ENCODE results near the gene PNISR.
A peak's percentile ranks its signal among the peaks of the same experiment; 100 is the strongest.
"Not testable (repeated sequence)": the region's sequence is repeated elsewhere in the genome, so short reads cannot be mapped to it uniquely, and the experiment has no call there.

PNISR gene, protein sequence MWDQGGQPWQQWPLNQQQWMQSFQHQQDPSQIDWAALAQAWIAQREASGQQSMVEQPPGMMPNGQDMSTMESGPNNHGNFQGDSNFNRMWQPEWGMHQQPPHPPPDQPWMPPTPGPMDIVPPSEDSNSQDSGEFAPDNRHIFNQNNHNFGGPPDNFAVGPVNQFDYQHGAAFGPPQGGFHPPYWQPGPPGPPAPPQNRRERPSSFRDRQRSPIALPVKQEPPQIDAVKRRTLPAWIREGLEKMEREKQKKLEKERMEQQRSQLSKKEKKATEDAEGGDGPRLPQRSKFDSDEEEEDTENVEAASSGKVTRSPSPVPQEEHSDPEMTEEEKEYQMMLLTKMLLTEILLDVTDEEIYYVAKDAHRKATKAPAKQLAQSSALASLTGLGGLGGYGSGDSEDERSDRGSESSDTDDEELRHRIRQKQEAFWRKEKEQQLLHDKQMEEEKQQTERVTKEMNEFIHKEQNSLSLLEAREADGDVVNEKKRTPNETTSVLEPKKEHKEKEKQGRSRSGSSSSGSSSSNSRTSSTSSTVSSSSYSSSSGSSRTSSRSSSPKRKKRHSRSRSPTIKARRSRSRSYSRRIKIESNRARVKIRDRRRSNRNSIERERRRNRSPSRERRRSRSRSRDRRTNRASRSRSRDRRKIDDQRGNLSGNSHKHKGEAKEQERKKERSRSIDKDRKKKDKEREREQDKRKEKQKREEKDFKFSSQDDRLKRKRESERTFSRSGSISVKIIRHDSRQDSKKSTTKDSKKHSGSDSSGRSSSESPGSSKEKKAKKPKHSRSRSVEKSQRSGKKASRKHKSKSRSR

DNA sequence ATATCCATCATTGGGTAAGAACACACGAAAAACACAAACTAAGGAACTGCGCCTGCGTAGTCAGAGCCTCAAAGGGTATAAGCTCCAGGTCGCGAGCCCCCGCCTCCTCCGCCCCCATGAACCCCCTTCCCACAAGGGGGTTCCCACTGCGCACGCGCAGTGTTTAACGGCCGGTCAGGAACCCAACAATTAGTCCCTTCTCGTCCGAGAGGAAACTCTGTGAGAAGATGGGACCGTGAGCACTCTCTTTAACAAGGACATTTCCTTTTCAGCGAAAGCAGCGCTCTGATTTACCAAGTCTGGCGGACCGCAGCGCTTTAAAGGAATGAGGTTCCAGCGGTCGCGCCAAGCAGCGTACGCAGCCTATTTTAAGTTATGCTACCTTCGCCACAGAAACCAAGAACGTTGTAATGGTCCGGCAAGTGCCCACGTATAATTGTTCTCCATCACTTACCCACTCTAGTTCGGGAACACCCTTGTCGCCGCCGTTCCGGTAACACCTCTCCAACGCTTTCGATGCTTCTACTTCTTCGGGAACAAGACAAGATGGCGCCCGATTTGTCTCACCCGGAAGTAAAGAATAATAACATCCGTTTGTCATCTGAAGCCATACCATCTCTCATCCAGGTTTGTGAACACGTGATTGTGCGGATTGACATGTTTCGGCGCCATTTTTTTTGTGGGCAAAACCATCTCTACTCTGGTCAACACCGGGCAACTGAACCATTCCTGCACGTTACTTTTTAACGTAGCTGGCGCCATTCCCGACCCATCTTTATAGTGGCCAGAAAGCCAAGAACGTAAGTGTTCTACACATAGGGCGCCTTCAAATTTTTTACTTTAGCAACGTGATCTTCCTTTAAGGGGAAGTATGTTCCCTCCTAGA lies at the start of gene PNISR:
Gene PNISR (minus strand): TSS at position 548 of the 886 bp plus-strand sequence. CDS start 10,649 bp downstream, outside the sequence.
- peak; percentile 98 for DNase-seq

DNA sequence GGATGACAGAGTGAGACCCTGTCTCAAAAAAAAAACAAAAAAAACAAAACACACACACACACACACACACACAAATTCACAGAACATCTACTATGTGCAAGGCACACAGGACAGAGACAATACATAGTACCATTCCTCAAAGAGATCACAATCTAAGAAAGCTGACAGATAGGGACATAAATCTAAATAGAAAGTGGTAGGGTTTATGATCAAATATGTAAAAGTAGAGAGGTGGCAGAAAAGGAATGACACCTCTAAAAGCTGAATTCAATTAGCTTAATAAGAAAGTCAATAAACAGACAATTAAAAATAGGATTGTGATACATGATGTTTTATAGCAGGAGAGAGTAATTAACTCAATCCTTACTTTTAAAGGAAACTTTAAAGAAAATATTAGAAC lies 48.6 kb upstream of the PNISR start:
- no peak for DNase-seq

DNA sequence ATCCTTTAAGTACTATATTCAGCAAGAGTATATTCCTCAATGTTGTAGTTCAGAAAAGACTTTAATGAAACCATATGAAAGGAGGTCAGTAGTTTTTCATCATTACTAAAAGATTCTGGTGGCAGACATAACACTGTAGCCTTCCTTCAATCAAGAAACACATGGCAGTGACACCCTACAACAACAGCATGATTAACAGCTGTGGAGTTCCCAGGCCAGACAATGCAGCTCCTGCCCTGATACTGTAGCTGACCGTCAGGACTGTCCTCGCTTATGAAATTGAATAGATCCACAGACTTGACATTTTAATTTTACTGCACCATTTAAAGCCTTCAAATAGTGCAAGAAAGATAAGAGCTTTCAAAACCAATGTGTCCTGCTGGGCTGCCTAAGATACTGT lies 46.5 kb upstream of the PNISR start:
- DNase-seq: no peak

DNA sequence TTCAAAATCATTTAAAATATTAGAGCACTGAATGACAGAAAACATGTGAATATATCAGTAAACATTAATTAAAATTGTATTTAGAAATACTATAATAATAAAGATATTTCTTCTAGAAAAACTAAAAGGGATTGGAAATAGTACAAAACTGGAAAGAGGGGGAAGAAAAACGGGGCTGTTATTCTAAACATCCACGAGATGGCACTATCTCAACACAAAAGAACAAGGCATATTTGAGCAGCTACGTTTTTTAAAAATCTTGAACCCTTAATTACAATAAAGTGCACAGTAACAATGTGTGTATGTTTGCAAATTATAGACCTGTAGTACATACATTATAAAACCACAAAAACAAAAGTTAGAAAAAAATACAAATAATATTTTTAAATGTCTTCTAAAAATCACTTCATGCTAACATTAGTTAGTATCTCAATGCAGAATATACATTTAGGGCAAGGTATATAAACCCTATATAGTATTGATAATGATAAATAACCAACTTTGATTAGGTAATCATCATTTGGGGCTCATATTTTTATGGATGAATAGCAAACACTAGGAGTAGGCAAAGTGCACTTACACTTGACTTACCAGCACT lies 42.5 kb upstream of the PNISR start:
- DNase-seq: peak; percentile 8

DNA sequence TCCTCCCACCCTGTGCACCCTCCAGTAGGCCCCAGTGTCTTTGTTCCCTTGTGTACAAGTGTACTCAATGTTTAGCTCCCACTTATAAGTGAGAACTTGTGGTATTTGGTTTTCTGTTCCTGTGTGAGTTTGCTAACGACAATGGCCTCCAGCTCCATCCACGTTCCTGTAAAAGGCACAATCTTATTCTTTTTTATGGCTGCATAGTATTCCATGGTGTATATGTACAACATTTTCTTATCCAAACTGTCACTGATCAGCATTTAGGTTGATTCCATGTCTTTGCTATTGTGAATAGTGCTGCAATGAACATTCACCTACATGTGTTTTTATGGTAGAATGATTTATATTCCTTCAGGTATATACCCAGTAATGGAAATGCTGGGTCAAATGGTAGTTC lies 34.0 kb upstream of the PNISR start:
- not testable (repeated sequence) for DNase-seq

DNA sequence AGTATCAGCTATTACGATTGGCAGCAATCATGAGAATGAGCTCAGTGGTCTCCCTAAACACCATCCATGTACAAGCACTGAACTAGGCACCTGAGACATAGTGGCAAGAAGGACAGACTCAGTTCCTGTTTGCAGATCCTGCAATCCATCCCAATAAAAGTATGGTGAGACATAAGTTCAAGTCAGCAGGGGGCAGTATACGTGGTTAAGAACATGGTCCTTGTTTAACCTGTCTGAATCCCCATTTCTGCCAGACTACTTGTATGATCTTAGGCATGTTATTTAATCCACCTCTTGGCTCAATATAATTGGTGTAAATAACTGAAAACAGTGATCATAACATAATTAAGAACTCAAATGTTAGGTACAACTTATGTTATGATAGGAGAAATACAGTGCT lies 33.2 kb upstream of the PNISR start:
- DNase-seq: no peak

DNA sequence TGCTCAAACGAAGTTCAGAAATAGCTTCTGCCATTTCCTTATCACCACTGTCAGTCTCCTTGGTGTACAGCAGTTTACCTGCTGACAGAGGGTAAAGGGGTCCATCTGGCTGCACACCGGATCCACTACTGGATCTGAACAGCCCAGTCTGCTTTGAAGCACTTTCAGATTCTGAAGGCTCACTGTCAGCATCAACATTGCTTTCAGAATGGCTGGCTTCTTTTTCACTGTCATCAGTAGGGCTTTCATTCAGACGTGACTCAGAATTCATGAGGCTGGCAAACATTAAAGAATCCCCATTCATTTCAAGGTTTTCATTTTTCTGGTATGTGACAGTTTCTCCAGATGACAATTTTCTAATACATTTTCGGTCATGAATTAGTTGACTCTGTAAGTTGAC lies 21.0 kb upstream of the PNISR start:
- DNase-seq: no peak

DNA sequence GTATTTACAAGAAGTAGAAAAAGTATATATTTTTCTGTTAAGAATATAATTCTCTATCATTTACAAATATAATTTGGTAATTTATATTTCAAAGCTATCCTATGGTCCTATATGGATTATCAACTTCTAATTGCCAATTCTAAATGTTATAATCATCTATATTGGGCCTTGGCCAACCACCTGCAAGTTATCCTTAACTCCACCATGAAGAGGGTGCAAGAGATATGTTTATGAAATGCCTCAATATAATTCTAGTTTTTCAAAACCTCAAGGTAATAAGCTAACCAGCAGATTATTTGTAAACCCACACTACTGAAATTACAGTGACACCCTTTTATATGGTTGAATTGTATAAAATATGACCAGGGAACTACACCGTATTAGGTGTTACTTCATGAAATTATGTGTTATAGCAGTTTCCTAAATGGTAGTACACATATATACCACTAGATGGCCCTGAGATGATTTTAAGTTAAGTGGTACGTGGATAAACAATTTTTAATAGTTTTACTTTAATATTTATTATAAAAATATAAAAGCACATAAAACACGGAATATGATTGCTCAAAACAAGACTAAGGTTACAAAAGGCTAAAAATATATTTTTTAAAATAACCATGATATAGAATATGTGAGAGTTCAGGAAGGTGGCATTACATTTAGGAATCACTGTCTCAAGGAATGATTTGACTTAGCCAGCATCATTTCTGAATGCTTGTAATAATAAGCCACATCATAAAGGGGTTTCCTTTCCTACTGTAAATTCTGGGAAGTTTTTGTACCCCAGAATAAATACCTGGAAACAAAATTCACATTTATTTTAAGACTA lies 9.8 kb upstream of the PNISR start:
- DNase-seq: no peak

DNA sequence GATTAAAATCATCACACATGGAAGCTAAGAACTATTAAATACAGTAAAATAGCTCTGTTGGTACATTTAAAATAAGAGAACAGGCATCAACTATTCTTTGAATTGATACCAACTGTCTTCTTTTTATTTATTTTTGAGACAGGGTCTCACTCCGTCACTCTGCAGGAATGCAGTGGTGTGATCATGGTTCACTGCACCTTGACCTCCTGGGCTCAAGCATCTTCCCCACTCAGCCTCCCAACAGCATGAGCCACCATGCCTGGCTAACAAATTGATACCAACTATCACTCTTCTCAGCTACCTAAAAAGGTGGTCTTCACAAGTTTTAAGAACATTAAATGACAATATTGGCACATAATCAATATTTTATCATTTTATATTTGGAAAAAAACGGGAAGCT lies 7.8 kb upstream of the PNISR start:
- DNase-seq: no peak

DNA sequence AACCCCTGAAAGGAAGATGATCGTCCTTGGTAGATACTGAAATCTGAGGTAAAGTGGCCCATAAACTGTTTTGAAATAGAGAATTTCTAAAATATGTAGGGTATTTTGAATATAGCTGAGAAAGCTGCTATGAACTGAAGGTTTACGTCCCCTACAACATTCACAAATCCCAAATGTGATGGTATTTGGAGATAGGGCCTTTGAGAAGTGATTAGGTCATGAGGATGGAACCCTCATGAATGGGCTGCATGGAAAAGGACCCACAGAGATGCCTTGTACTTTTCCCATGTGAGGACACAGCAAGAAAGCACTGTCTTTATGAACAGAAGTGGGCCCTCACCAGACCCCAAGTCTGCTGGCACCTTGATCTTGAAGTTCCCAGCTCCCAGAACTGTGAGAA lies 6.8 kb upstream of the PNISR start:
- no peak for DNase-seq

DNA sequence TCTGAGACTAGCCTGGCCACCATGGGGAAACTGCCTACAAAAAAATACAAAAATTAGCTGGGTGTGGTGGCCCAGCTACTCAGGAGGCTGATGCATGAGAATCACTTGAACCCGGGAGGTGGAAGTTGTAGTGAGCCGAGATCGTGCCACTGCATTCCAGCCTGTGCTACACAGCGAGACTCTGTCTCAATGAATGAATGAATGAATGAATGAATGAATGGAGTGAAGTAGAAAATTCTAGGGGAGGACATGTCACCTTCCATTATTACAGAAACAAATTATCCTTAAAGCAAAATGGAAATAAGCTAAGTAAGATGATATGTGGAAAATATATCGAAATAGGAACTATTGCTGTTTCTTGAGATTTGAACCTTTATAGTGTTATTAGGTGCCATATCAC lies 2.9 kb upstream of the PNISR start:
- no peak for DNase-seq

DNA sequence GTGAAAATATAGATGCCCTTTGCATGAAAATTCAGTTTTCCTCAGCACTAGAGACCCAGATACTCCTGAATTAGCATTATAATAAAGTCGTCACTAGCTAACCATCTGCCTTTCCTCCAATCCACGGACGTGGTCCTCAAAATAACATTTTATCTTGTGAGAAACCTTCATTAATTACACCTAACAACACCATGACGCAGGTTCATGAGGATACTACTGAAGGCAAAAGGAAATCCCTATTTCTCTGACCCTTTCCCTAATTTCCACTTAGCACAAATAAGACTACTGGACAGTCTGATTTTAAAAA lies 1.3 kb upstream of the PNISR start:
- no peak for DNase-seq

DNA sequence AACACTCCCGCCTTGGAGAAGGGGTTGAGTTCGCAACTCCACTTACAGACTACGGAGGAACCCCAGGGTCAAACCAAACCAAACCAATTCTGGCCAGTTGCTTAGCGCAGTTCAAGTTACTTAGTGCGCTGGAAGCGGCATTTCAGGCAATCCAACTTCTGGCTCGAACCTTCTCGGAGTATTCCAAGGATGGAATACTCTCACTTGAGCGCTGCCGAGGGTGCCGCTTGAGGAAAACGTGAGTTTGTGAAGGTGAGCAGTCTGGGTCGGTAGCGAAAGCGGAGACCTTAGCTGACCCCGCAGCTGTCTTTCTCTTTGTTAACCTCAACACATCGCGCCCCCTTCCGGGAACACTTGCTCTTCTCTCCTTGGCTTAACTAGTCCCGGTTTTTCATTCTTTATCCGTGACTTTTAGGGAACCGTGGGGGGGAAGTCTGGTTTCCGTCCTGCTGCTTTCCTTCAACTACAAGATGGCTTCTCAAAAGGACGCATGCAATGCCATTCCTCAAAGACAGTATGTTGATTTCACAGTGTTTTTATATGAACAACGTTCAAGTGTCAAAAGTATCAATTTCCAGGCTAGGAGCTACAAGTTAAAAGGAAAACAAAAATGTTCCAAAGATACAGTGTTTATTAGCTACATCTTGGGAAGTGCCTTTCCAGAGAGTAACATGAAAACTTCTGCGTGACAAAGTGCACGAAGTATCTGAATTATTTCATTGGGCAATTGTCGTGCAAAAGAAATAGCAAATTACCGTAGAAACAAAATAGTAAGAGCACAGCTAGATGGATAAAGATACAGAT lies 741 bp upstream of the PNISR start:
- DNase-seq: peak; percentile 87

DNA sequence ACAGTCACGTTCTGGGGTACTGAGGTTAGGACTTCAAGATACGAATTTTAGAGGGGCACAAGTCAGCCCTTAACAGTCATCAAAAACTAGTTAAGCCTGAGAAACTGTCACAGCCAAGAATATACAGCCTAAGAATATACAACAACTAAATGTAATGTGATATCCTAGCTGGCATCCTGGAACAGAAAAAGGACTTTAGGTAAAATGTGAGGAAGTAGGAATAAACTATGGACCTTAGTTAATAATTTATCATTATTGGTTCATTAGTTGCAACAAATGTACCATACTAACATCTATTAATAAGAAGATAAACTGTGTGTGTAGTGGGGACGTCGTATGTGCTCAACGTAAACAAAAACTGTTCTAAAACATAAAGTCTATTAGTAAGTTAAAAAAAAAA lies 1.1 kb downstream of the PNISR start:
- no peak for DNase-seq

DNA sequence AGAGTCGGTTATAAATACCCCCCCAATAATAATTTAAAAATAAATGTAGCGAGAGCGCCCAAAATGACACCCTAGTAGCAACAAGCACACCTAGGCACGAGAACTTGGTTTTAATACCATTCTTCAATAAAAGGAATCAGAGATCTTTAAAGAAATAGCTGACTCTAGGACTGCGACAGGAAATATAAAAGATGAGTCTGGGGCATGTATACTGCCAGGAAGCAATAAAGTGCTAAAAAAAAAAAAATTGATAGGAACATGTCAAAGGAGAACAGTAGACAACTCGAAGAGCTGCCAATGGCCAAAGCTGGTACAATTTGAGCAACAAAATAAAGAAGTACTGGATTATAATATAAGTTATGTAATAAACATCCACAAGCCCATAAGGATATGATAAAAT lies 2.2 kb downstream of the PNISR start:
- DNase-seq: no peak

DNA sequence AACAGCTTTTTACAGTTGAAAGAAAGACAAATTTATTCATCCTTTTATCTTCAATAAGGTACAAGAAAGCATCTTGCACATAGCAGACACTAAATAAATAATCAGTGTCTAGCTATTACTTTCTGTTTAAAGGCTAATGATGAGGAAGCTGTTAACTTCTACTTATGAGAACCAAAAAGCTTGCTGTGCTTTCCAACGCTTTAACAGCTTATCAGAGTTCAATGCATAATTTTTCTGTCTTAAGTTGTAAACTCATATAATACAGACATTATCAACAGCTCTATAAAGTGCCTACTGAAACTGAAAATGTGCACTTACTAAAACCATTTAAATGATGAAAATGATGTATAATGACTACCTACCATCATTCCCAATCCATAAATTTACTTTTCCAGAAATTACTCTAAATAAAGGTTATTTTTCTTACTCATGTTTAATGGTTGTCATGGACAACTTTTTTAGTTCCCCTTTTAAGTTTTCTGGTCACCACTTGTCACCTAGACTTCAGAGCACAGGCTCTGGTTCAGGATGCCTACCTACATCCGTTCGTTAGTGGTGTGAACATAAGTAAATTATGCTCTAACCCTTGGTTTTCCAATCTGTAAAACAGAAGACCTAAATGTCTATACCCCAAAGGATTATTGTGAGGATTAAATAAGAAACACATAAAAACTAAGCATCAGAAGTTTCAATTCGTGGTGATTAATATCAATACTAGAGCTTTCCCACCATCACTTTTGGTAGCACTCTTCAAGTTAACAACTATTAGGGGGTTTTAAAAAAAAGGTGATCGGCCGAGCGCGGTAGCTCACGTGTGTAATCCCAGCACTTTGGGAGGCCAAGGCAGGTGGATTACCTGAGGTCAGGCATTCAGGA lies 8.0 kb downstream of the PNISR start:
- DNase-seq: no peak

DNA sequence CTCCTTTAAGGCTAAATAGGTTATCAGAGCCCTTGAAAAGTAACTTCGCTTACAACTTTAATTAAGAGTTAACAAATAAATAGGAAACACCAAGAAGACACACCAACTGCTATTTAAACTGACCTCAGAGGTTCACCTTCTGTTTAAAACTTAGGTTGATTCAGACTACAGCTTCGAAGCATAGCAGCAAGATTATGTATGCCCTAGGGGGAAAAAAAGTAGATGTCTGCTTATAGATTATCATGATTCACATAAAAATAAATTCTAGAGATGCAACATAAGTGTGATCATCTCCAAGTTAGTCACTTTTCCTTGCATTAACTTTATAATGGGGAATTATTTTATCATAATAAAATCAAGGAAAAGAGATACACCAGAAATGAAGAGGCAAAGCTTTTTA lies 8.9 kb downstream of the PNISR start:
- DNase-seq: no peak

DNA sequence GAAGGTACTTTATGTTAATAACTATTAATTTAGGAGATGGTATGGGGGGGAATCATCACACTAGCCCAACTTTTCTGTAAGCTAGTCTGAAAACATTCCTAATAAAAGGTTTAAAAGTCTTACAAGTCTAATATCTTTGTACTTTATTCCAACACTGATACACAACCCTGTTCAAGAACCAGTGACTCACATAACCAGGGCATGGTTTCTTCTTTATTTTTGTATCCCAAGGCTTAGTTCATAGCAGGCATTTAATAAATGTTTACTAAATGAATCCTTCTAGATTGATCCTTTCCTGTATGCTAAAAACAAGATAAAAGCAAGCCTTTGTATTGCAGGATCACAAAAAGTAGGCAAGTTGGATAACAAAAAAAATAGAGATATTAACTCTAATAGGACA lies 9.7 kb downstream of the PNISR start:
- DNase-seq: no peak

DNA sequence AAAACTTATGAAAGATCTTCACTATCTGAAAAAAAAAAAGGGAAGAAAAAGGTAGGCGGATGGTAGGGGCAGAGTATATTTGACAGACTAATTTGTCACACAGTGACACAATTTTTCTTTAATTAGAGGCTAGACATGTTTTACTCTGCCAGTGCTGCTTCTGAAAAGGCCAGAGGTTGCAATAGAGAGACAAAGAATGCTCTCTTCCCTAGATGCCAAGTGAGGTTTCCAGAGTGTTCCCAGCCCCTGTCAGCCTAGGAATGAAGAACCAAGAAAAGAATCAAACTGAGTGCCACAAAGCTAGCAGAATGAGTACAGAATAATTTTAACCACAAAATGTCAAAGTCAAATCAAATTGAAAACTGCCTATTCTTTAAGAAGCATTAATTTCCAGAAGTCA lies 13.0 kb downstream of the PNISR start:
- no peak for DNase-seq

DNA sequence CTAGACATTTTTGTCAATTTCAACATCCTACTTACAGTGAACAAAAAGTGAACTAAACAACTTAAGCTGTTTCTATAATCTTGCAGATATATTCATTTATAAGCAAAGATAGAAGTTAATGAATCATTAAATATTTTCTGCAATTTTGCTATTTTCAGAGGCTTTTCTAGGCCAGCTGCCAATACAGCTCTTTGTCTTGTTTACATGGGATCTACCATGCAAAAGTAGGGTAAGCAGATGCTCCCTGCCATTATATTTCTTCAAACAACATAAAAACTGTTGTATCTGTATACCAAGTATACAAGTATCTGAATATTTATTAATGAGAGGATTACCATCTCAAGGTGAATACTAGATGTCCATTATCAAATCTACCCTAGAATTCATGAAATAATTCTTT lies 15.4 kb downstream of the PNISR start:
- DNase-seq: no peak

All from NCI-H2029 (cell line).